ENCODE results near the gene BPIFB2.
"Not testable (repeated sequence)": the region's sequence is repeated elsewhere in the genome, so short reads cannot be mapped to it uniquely, and the experiment has no call there.

The BPIFB2 gene

GRCh38 chr20:33007376-33008335, at the start of gene BPIFB2:
BPIFB2 (plus strand) TSS chr20:33007704; CDS start chr20:33008575, 871 bp downstream.
- no peak for DNase-seq (ENCODE audit: low read depth)

- no peak for DNase-seq (ENCODE audit: low read depth)
Observed at GRCh38 chr20:32958574-32958973, 48.9 kb upstream of the BPIFB2 start.

- no peak for DNase-seq (ENCODE audit: low read depth)
Observed at GRCh38 chr20:32959351-32960221, 47.9 kb upstream of the BPIFB2 start.

- DNase-seq (ENCODE audit: low read depth): no peak
Observed at GRCh38 chr20:32960222-32960518, 47.3 kb upstream of the BPIFB2 start.

- no peak for DNase-seq (ENCODE audit: low read depth)
Observed at GRCh38 chr20:32960849-32961731, 46.4 kb upstream of the BPIFB2 start.

- no peak for DNase-seq (ENCODE audit: low read depth)
Observed at GRCh38 chr20:32962053-32962452, 45.5 kb upstream of the BPIFB2 start.

- DNase-seq (ENCODE audit: low read depth): not testable (repeated sequence)
Observed at GRCh38 chr20:32962646-32963045, 44.9 kb upstream of the BPIFB2 start.

- no peak for DNase-seq (ENCODE audit: low read depth)
Observed at GRCh38 chr20:32963176-32963575, 44.3 kb upstream of the BPIFB2 start.

- no peak for DNase-seq (ENCODE audit: low read depth)
Observed at GRCh38 chr20:32964575-32964974, 42.9 kb upstream of the BPIFB2 start.

- DNase-seq (ENCODE audit: low read depth): no peak
Observed at GRCh38 chr20:32965115-32965514, 42.4 kb upstream of the BPIFB2 start.

- no peak for DNase-seq (ENCODE audit: low read depth)
Observed at GRCh38 chr20:32965581-32966373, 41.7 kb upstream of the BPIFB2 start.

- no peak for DNase-seq (ENCODE audit: low read depth)
Observed at GRCh38 chr20:32966382-32966781, 41.1 kb upstream of the BPIFB2 start.

- no peak for DNase-seq (ENCODE audit: low read depth)
Observed at GRCh38 chr20:32966881-32967781, 40.4 kb upstream of the BPIFB2 start.

GRCh38 chr20:32967961-32968457, 39.5 kb upstream of the BPIFB2 start:
- DNase-seq (ENCODE audit: low read depth): no peak

- no peak for DNase-seq (ENCODE audit: low read depth)
Observed at GRCh38 chr20:32968478-32969241, 38.8 kb upstream of the BPIFB2 start.

GRCh38 chr20:32969356-32970114, 38.0 kb upstream of the BPIFB2 start:
- no peak for DNase-seq (ENCODE audit: low read depth)

GRCh38 chr20:32970115-32970972, 37.2 kb upstream of the BPIFB2 start:
- no peak for DNase-seq (ENCODE audit: low read depth)

GRCh38 chr20:32970973-32971300, 36.6 kb upstream of the BPIFB2 start:
- no peak for DNase-seq (ENCODE audit: low read depth)

Data from activated T-cell treated with anti-CD3 and anti-CD28 coated beads for 24 hours (primary cell).